HFF-Myc (cell line): ENCODE data around the gene SP6.

Experiments used
- DNase-seq: peaks from one replicate; pipeline ENCODE4 v3.0.0-alpha.2; 2011; ENCODE audit warnings: low read depth; ENCODE audit errors: extremely low read depth
- H3K4me3 ChIP-seq: replicated peaks from 2 replicates; pipeline ENCODE4 v1.5.1; 2011; ENCODE audit warnings: low read depth, mild to moderate bottlenecking, control low read depth, low read length
- CTCF ChIP-seq: IDR thresholded peaks from 2 replicates; pipeline ENCODE4 v1.5.1; 2012; ENCODE audit warnings: mild to moderate bottlenecking, low read depth, low read length, control low read depth; ENCODE audit errors: missing control alignments

SP6 gene

GRCh38 chr17:47816111-47816735 lies 34.7 kb downstream of the SP6 start:
- TF ChIP-seq CTCF, result no peak
- no peak for DNase-seq
- H3K4me3 ChIP-seq, result no peak overlapping the region

- no peak for TF ChIP-seq CTCF
- DNase-seq, result no peak
- no peak overlapping the region for H3K4me3 ChIP-seq
Measured at GRCh38 chr17:47815106-47815918, 35.7 kb downstream of the SP6 start.

- TF ChIP-seq CTCF, result no peak
- no peak for DNase-seq
- no peak overlapping the region for H3K4me3 ChIP-seq
Measured at GRCh38 chr17:47813512-47814031, 37.4 kb downstream of the SP6 start.

GRCh38 chr17:47813077-47813476 lies 37.9 kb downstream of the SP6 start:
- no peak for TF ChIP-seq CTCF
- DNase-seq, result no peak
- H3K4me3 ChIP-seq, result no peak overlapping the region

GRCh38 chr17:47812146-47812920 lies 38.6 kb downstream of the SP6 start:
- no peak overlapping the region for H3K4me3 ChIP-seq
- DNase-seq, result no peak
- no peak for TF ChIP-seq CTCF

- no peak for DNase-seq
- no peak for TF ChIP-seq CTCF
- no peak overlapping the region for H3K4me3 ChIP-seq
Measured at GRCh38 chr17:47811709-47812108, 39.3 kb downstream of the SP6 start.
